Measurements from ENCODE around the gene CPNE5. TPM values are rescaled to one million over a fixed set of nuclear protein-coding genes. Genes with fewer than 3 reads are reported as not detected.

Gene CPNE5
- polyA plus RNA-seq, 3 donors = 0.47 to 0.85 (median 0.82) TPM

DNA sequence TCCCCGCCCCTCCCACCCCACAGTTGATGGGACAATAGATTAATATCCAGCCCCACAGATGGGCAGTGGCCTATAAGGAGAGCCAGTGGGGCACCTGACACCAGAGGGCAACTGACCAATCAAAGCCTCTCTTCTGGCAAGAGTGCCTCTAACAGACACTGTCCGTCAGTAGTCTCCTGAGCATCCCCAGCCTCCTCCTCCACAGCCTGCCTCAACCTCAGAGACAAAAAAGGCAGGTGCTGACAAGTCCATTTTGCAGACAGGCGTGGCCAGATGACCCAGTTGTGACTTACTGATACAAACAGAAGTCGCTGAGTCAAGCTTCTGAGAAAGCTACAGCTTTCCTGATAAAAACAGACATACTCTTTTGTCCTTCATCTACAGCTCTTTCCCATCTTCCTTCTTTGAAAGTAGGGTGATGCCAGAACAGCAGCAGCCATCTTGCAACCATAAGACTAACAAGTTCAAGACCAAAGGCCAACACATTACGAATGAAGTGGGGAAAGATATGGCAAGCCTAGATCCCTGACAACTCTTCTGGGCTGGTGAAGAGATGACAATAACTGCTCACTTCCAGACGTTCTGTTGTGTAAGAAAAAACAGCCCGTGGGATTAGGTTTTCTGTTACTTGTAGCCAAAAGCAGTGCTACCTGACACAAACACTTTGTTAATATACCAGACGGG is 23.1 kb upstream of the CPNE5 start:
- no peak overlapping the region for H3K9ac ChIP-seq (ENCODE audit: insufficient read depth, low read length, poor library complexity, severe bottlenecking)
- H4K20me1 ChIP-seq (ENCODE audit: insufficient read depth, low read length) = no peaks in the 10 kb centered on the region
- Mint-ChIP-seq H3K4me3 (no peak overlapping the region), H3K27me3 (ENCODE audit: low read depth in 3 of 3) (no peaks in the 10 kb centered on the region), H3K4me1 (no peaks in the 10 kb centered on the region), H3K27ac (no peak overlapping the region), H3K36me3 (peaks cover 58 to 81% of the 10 kb centered on the region in 2 donors), H3K9me3 (no peaks in the 10 kb centered on the region)
- no peak overlapping the region for H3K27ac ChIP-seq (ENCODE audit: low read depth in 1 of 2, low read length in 2 of 2)
- no peak overlapping the region for H3K4me2 ChIP-seq (replicated peaks; ENCODE audit: extremely low read depth, low read length, poor library complexity, severe bottlenecking)
- TF ChIP-seq, protein P1, sequence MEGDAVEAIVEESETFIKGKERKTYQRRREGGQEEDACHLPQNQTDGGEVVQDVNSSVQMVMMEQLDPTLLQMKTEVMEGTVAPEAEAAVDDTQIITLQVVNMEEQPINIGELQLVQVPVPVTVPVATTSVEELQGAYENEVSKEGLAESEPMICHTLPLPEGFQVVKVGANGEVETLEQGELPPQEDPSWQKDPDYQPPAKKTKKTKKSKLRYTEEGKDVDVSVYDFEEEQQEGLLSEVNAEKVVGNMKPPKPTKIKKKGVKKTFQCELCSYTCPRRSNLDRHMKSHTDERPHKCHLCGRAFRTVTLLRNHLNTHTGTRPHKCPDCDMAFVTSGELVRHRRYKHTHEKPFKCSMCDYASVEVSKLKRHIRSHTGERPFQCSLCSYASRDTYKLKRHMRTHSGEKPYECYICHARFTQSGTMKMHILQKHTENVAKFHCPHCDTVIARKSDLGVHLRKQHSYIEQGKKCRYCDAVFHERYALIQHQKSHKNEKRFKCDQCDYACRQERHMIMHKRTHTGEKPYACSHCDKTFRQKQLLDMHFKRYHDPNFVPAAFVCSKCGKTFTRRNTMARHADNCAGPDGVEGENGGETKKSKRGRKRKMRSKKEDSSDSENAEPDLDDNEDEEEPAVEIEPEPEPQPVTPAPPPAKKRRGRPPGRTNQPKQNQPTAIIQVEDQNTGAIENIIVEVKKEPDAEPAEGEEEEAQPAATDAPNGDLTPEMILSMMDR (IDR thresholded peaks at IDR 0.05) = no peak
- no peak overlapping the region for H2AFZ ChIP-seq (ENCODE audit: insufficient read depth, low read depth, low read length, poor library complexity, severe bottlenecking)
- H3K27me3 ChIP-seq (ENCODE audit: control insufficient read depth in 2 of 2, insufficient read depth in 2 of 2, low read length in 2 of 2) = no peaks in the 10 kb centered on the region
- H3K79me2 ChIP-seq (ENCODE audit: insufficient read depth, low read length) = peaks cover 47% of the 10 kb centered on the region
- DNase-seq = no peak
- H3K36me3 ChIP-seq (replicated peaks in 1 of 2; ENCODE audit: control insufficient read depth in 1 of 2, insufficient read depth in 2 of 2, low read length in 2 of 2) = peaks cover 29 to 62% of the 10 kb centered on the region in 2 donors
- WGBS (ENCODE audit: insufficient coverage) = 99% methylated on average over 7 of the region's 8 CpGs
- intact Hi-C loops (cut with micrococcal nuclease) = loop anchor here in 1 of 2 donors (10.0 kb wide), 1 partner anchor 88 kb away; no protein-coding TSS in a partner anchor
- H3K4me1 ChIP-seq (ENCODE audit: control insufficient read depth in 1 of 2, insufficient read depth in 2 of 2, low read length in 2 of 2) = no peaks in the 10 kb centered on the region
- H3K9me3 ChIP-seq (replicated peaks in 1 of 2; ENCODE audit: control insufficient read depth in 1 of 2, insufficient read depth in 1 of 2, low read length in 2 of 2) = no peaks in the 10 kb centered on the region
- H3K4me3 ChIP-seq (replicated peaks in 1 of 3; ENCODE audit: low read depth in 2 of 3, low read length in 3 of 3) = no peak overlapping the region

DNA sequence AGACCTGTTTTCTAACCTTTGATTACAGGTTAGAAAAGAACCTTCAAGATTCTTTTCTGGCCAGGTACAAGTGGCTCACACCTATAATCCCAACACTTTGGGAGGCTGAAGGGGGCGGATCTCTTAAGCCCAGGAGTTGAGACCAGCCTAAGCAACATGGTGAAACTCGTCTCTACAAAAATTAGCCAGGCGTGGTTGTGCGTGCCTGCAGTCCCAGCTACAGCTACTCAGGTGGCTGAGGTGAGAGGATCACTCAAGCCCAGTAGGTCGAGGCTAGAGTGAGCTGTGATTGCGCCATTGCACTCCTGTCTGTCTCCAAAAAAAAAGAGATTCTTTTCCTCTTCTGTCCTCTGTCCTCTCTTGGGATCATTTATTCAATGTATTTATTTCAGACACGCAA is 20.9 kb upstream of the CPNE5 start:
- Histone ChIP-seq H2AFZ (ENCODE audit: insufficient read depth, low read depth, low read length, poor library complexity, severe bottlenecking) (no peak overlapping the region), H3K4me1 (ENCODE audit: control insufficient read depth in 1 of 2, insufficient read depth in 2 of 2, low read length in 2 of 2) (no peaks in the 10 kb centered on the region), H3K9ac (ENCODE audit: insufficient read depth, low read length, poor library complexity, severe bottlenecking) (no peak overlapping the region), H3K4me3 (replicated peaks in 1 of 3; ENCODE audit: low read depth in 2 of 3, low read length in 3 of 3) (no peak overlapping the region), H3K79me2 (ENCODE audit: insufficient read depth, low read length) (peaks cover 25% of the 10 kb centered on the region), H3K27ac (ENCODE audit: low read depth in 1 of 2, low read length in 2 of 2) (no peak overlapping the region), H3K4me2 (replicated peaks; ENCODE audit: extremely low read depth, low read length, poor library complexity, severe bottlenecking) (no peak overlapping the region), H3K36me3 (replicated peaks in 1 of 2; ENCODE audit: control insufficient read depth in 1 of 2, insufficient read depth in 2 of 2, low read length in 2 of 2) (peaks cover 23 to 56% of the 10 kb centered on the region in 2 donors), H3K27me3 (ENCODE audit: control insufficient read depth in 2 of 2, insufficient read depth in 2 of 2, low read length in 2 of 2) (no peaks in the 10 kb centered on the region), H3K9me3 (replicated peaks in 1 of 2; ENCODE audit: control insufficient read depth in 1 of 2, insufficient read depth in 1 of 2, low read length in 2 of 2) (no peaks in the 10 kb centered on the region), H4K20me1 (ENCODE audit: insufficient read depth, low read length) (no peaks in the 10 kb centered on the region)
- Mint-ChIP-seq H3K27me3 (ENCODE audit: low read depth in 3 of 3) (no peaks in the 10 kb centered on the region), H3K9me3 (no peaks in the 10 kb centered on the region), H3K4me3 (no peak overlapping the region), H3K27ac (no peak overlapping the region), H3K4me1 (no peaks in the 10 kb centered on the region), H3K36me3 (peaks cover 58 to 80% of the 10 kb centered on the region in 2 donors)
- DNase-seq = no peak
- WGBS (ENCODE audit: insufficient coverage) = 100% methylated on average over 5 of the region's 7 CpGs
- intact Hi-C loops (cut with micrococcal nuclease) = loop anchor here in 1 of 2 donors (10.0 kb wide), 1 partner anchor 85 kb away; no protein-coding TSS in a partner anchor
- TF ChIP-seq, protein P1 (IDR thresholded peaks at IDR 0.05) = no peak

Measured in CD14-positive monocyte (primary cell).